HEK293 (cell line): ENCODE data around the gene DLG2.

ENCODE experiments used
- CTCF ChIA-PET: fragments of 350-600 bp; formaldehyde crosslinking; extraction: SDS; loops from one replicate; lab custom pipeline; 2021; ENCODE audit warnings: antibody characterized with exemption; lab: Yijun Ruan, JAX
- POLR2A ChIA-PET: fragments of 300-600 bp; formaldehyde crosslinking; extraction: SDS; loops from one replicate; lab custom pipeline; 2020; ENCODE audit warnings: antibody characterized with exemption, inconsistent platforms; lab: Yijun Ruan, JAX
- H3K27ac ChIP-seq: fragments of 200-500 bp; sonication (Bioruptor generic); 2 replicates; pipeline ENCODE4 v1.5.1; 2014; ENCODE audit warnings: low read depth, low read length, control low read depth, inconsistent platforms; ENCODE audit errors: extremely low read depth
- H3K36me3 ChIP-seq, 2 experiments: fragments of 200-500 bp in 1 of 2; sonication (Bioruptor generic) in 1 of 2; 1 replicate in 1 of 2; 2 replicates in 1 of 2; pipeline ENCODE4 v1.5.1; 2014 to 2017; ENCODE audit warnings: inconsistent platforms in 2 of 2, low read length in 2 of 2; ENCODE audit not compliant: control insufficient read depth in 2 of 2, insufficient read depth in 1 of 2
- H3K4me1 ChIP-seq: fragments of 200-500 bp; sonication (Bioruptor generic); 2 replicates; pipeline ENCODE4 v1.5.1; 2014; ENCODE audit warnings: mild to moderate bottlenecking, low read length, inconsistent platforms; ENCODE audit not compliant: control insufficient read depth, insufficient read depth
- H3K4me3 ChIP-seq: 2 replicates; pipeline ENCODE4 v1.5.1; 2011; ENCODE audit warnings: low read depth, mild to moderate bottlenecking, control low read depth, low read length, moderate library complexity
- H3K9me3 ChIP-seq: fragments of 200-500 bp; sonication (Bioruptor generic); 2 replicates; pipeline ENCODE4 v1.5.1; 2014; ENCODE audit warnings: low read depth, low read length, inconsistent platforms; ENCODE audit not compliant: control insufficient read depth, insufficient read depth
- AEBP2 ChIP-seq: fragments of 450-650 bp; formaldehyde crosslinking; IDR thresholded peaks from 2 replicates; pipeline ENCODE4 v1.5.1; 2016; ENCODE audit warnings: missing biosample characterization, missing genetic modification characterization, borderline replicate concordance
- ELK4 ChIP-seq: IDR thresholded peaks from 2 replicates; pipeline ENCODE4 v1.6.1; 2011; ENCODE audit warnings: mild to moderate bottlenecking, low read depth, low read length, borderline replicate concordance
- FEZF1 ChIP-seq: fragments of 450-650 bp; formaldehyde crosslinking; IDR thresholded peaks from 2 replicates; pipeline ENCODE4 v1.5.1; 2016; ENCODE audit warnings: missing biosample characterization, missing genetic modification characterization
- MZF1 ChIP-seq: fragments of 450-650 bp; formaldehyde crosslinking; IDR thresholded peaks from 2 replicates; pipeline ENCODE4 v1.5.1; 2017; ENCODE audit warnings: missing biosample characterization, missing genetic modification characterization, borderline replicate concordance
- SP3 ChIP-seq: fragments of 450-650 bp; formaldehyde crosslinking; IDR thresholded peaks from 2 replicates; pipeline ENCODE4 v1.5.1; 2016; ENCODE audit warnings: missing biosample characterization, missing genetic modification characterization
- ZBTB48 ChIP-seq: fragments of 450-650 bp; formaldehyde crosslinking; IDR thresholded peaks from 2 replicates; pipeline ENCODE4 v1.5.1; 2016; ENCODE audit warnings: missing biosample characterization, missing genetic modification characterization
- ZFP69B ChIP-seq: fragments of 450-650 bp; formaldehyde crosslinking; IDR thresholded peaks from 2 replicates; pipeline ENCODE4 v1.5.1; 2016; ENCODE audit warnings: missing biosample characterization, missing genetic modification characterization
- ZNF133 ChIP-seq: fragments of 450-650 bp; formaldehyde crosslinking; IDR thresholded peaks from 2 replicates; pipeline ENCODE4 v1.5.1; 2016; ENCODE audit warnings: missing biosample characterization, missing genetic modification characterization
- ZNF184 ChIP-seq: fragments of 450-650 bp; IDR thresholded peaks from 2 replicates; pipeline ENCODE4 v1.5.1; 2018; ENCODE audit warnings: missing biosample characterization, mild to moderate bottlenecking, missing genetic modification characterization
- ZNF221 ChIP-seq: fragments of 450-650 bp; formaldehyde crosslinking; IDR thresholded peaks from 2 replicates; pipeline ENCODE4 v1.5.1; 2017; ENCODE audit warnings: missing biosample characterization, missing genetic modification characterization, borderline replicate concordance
- ZNF239 ChIP-seq: fragments of 450-650 bp; formaldehyde crosslinking; IDR thresholded peaks from 2 replicates; pipeline ENCODE4 v1.5.1; 2016; ENCODE audit warnings: missing biosample characterization, missing genetic modification characterization
- ZNF274 ChIP-seq, 2 experiments: fragments of 200-500 bp in 1 of 2; fragments of 450-650 bp in 1 of 2; sonication (Bioruptor generic) in 1 of 2; formaldehyde crosslinking in 1 of 2; IDR thresholded peaks; 2 replicates each; pipeline versions ENCODE4 v1.5.1 to v1.6.1; 2014 to 2016; ENCODE audit warnings: borderline replicate concordance in 1 of 2, inconsistent platforms in 1 of 2, low read length in 1 of 2, missing biosample characterization in 1 of 2, missing genetic modification characterization in 1 of 2
- ZNF391 ChIP-seq: fragments of 450-650 bp; formaldehyde crosslinking; IDR thresholded peaks from 2 replicates; pipeline ENCODE4 v1.5.1; 2016; ENCODE audit warnings: low read depth, missing biosample characterization, missing genetic modification characterization, borderline replicate concordance
- ZNF501 ChIP-seq: fragments of 450-650 bp; formaldehyde crosslinking; IDR thresholded peaks from 2 replicates; pipeline ENCODE4 v1.5.1; 2016; ENCODE audit warnings: missing biosample characterization, missing genetic modification characterization
- ZNF530 ChIP-seq: fragments of 450-650 bp; formaldehyde crosslinking; IDR thresholded peaks from 2 replicates; pipeline ENCODE4 v1.5.1; 2016; ENCODE audit warnings: low read depth, missing biosample characterization, missing genetic modification characterization
- ZNF621 ChIP-seq: fragments of 450-650 bp; formaldehyde crosslinking; IDR thresholded peaks from 2 replicates; pipeline ENCODE4 v1.5.1; 2017; ENCODE audit warnings: missing biosample characterization, missing genetic modification characterization
- ZNF639 ChIP-seq: fragments of 450-650 bp; formaldehyde crosslinking; IDR thresholded peaks from 2 replicates; pipeline ENCODE4 v1.5.1; 2016; ENCODE audit warnings: missing biosample characterization, missing genetic modification characterization
- ZNF747 ChIP-seq: fragments of 450-650 bp; formaldehyde crosslinking; IDR thresholded peaks from 2 replicates; pipeline ENCODE4 v1.5.1; 2016; ENCODE audit warnings: missing biosample characterization, missing genetic modification characterization
- ZNF776 ChIP-seq: fragments of 450-650 bp; formaldehyde crosslinking; IDR thresholded peaks from 2 replicates; pipeline ENCODE4 v1.5.0; 2017; ENCODE audit warnings: missing biosample characterization, missing genetic modification characterization, borderline replicate concordance
- ZNF777 ChIP-seq: fragments of 450-650 bp; formaldehyde crosslinking; IDR thresholded peaks from 2 replicates; pipeline ENCODE4 v1.5.1; 2017; ENCODE audit warnings: missing biosample characterization, missing genetic modification characterization, borderline replicate concordance
- TF ChIP-seq, protein P1 (sequence below): fragments of 450-650 bp; formaldehyde crosslinking; IDR thresholded peaks from 2 replicates; pipeline ENCODE4 v1.5.1; 2017; ENCODE audit warnings: missing biosample characterization, missing genetic modification characterization
- TF ChIP-seq, protein P2 (sequence below): fragments of 450-650 bp; formaldehyde crosslinking; IDR thresholded peaks from 2 replicates; pipeline ENCODE4 v1.5.1; 2016; ENCODE audit warnings: missing biosample characterization, missing genetic modification characterization
- TF ChIP-seq, protein P3 (sequence below): fragments of 450-650 bp; formaldehyde crosslinking; IDR thresholded peaks from 2 replicates; pipeline ENCODE4 v1.5.1; 2016; ENCODE audit warnings: missing biosample characterization, missing genetic modification characterization

Gene DLG2

GRCh38 chr11:85394283-85394682 lies 232.9 kb downstream of the DLG2 start (continued):
- TF ChIP-seq AEBP2 (tag by site-specific recombination), result no peak
- no peak for TF ChIP-seq ZNF777 (tag by site-specific recombination)
- TF ChIP-seq, all 188 proteins: peak for 0

- no peaks in the 10 kb centered on the region for H3K4me1 ChIP-seq
- CTCF ChIA-PET, result interaction anchor here (0.6 to 0.7 kb wide), 2 partner anchors 225 to 539 kb away, joined by 3 to 4 read pairs; no protein-coding TSS in a partner anchor
- POLR2A ChIA-PET, result no interaction called here
Observed at GRCh38 chr11:85391141-85391540, 236.0 kb downstream of the DLG2 start.

DNA sequence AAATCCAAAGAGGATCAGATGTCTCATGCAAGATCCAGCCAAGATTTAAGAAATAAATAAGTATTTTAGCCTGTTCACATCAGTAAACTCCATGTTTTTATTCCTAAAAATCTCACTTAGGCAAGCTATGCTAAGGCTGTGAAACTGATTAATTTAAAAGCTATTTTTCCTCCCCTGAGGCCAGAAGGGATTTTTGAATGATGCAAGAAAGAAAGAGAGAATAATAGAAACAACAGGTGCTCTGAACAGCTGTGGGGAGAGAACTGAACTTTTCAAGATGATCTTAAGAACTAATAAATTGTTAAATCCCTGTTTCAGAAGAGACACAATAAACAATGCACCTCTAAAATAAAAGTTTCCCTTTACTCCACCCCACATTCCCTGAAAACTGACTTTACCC lies 241.6 kb downstream of the DLG2 start:
- no peaks in the 10 kb centered on the region for H3K4me1 ChIP-seq
- ChIA-PET CTCF (no interaction called here), POLR2A (no interaction called here)
- H3K4me3 ChIP-seq, result no peak overlapping the region
- no peaks in the 10 kb centered on the region for H3K36me3 ChIP-seq
- no peaks in the 10 kb centered on the region for H3K9me3 ChIP-seq
- H3K27ac ChIP-seq, result no peak overlapping the region
- TF ChIP-seq ZNF221 (tag by site-specific recombination) (no peak), ZFP69B (tag by site-specific recombination) (no peak), ZNF274 (IDR thresholded peaks at IDR 0.05; ENCODE audit: low read length) (no peak), ZNF274 (tag by site-specific recombination; IDR thresholded peaks at IDR 0.05; ENCODE audit: borderline replicate concordance) (no peak), ZNF391 (tag by site-specific recombination) (no peak), ZNF239 (tag by site-specific recombination) (no peak), ZNF639 (no peak), ELK4 (no peak), SP3 (tag by site-specific recombination) (no peak), MZF1 (no peak), ZNF776 (tag by site-specific recombination) (no peak), FEZF1 (no peak), ZNF184 (tag by site-specific recombination) (no peak)
- TF ChIP-seq, protein P1, sequence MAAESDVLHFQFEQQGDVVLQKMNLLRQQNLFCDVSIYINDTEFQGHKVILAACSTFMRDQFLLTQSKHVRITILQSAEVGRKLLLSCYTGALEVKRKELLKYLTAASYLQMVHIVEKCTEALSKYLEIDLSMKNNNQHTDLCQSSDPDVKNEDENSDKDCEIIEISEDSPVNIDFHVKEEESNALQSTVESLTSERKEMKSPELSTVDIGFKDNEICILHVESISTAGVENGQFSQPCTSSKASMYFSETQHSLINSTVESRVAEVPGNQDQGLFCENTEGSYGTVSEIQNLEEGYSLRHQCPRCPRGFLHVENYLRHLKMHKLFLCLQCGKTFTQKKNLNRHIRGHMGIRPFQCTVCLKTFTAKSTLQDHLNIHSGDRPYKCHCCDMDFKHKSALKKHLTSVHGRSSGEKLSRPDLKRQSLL, result no peak

More at GRCh38 chr11:85391141-85391540, 236.0 kb downstream of the DLG2 start:
- no peaks in the 10 kb centered on the region for H3K9me3 ChIP-seq
- H3K27ac ChIP-seq, result no peak overlapping the region
- TF ChIP-seq ZBTB48 (tag by site-specific recombination) (no peak), ZNF621 (tag by site-specific recombination) (no peak), ZFP69B (tag by site-specific recombination) (no peak), ZNF530 (tag by site-specific recombination) (no peak), ZNF747 (tag by site-specific recombination) (no peak), ZNF501 (tag by site-specific recombination) (no peak), ZNF133 (tag by site-specific recombination) (no peak)
- TF ChIP-seq, protein P2, sequence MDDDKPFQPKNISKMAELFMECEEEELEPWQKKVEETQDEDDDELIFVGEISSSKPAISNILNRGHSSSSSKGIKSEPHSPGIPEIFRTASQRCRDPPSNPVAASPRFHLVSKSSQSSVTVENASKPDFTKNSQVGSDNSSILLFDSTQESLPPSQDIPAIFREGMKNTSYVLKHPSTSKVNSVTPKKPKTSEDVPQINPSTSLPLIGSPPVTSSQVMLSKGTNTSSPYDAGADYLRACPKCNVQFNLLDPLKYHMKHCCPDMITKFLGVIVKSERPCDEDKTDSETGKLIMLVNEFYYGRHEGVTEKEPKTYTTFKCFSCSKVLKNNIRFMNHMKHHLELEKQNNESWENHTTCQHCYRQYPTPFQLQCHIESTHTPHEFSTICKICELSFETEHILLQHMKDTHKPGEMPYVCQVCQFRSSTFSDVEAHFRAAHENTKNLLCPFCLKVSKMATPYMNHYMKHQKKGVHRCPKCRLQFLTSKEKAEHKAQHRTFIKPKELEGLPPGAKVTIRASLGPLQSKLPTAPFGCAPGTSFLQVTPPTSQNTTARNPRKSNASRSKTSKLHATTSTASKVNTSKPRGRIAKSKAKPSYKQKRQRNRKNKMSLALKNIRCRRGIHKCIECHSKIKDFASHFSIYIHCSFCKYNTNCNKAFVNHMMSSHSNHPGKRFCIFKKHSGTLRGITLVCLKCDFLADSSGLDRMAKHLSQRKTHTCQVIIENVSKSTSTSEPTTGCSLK, result no peak
- TF ChIP-seq, protein P3, sequence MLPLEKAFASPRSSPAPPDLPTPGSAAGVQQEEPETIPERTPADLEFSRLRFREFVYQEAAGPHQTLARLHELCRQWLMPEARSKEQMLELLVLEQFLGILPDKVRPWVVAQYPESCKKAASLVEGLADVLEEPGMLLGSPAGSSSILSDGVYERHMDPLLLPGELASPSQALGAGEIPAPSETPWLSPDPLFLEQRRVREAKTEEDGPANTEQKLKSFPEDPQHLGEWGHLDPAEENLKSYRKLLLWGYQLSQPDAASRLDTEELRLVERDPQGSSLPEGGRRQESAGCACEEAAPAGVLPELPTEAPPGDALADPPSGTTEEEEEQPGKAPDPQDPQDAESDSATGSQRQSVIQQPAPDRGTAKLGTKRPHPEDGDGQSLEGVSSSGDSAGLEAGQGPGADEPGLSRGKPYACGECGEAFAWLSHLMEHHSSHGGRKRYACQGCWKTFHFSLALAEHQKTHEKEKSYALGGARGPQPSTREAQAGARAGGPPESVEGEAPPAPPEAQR, result no peak
- TF ChIP-seq, all 188 proteins: peak for 0
- Histone ChIP-seq H3K36me3 (no peaks in the 10 kb centered on the region), H3K4me3 (no peak overlapping the region)
